Uterus (tissue), 4 donors: ENCODE data around the gene SPRY2. TPM values are rescaled to one million over a fixed set of nuclear protein-coding genes. Genes with fewer than 3 reads are reported as not detected.

Source experiments
- DNase-seq, 2 donors: peaks; one replicate each; pipeline ENCODE4 v3.0.0-alpha.2; 2019 to 2020
- H3K27ac ChIP-seq, 2 donors: fragments of 200-600 bp; sonication (generic); 1 replicate in 1 of 2; 2 replicates in 1 of 2; pipeline ENCODE4 v1.5.1; 2016 to 2018
- H3K27me3 ChIP-seq, 2 donors: fragments of 200-600 bp; sonication (generic); one replicate each; pipeline ENCODE4 v1.5.1; 2018 to 2019; ENCODE audit warnings: control low read depth in 1 of 2
- H3K36me3 ChIP-seq, 2 donors: fragments of 200-600 bp; sonication (generic); one replicate each; pipeline ENCODE4 v1.5.1; 2019; ENCODE audit warnings: control low read depth in 1 of 2
- H3K4me1 ChIP-seq, 2 donors: fragments of 200-600 bp; sonication (generic); one replicate each; pipeline ENCODE4 v1.5.1; 2018 to 2019; ENCODE audit warnings: control low read depth in 1 of 2
- H3K4me3 ChIP-seq, 2 donors: fragments of 200-600 bp; sonication (generic); 1 replicate in 1 of 2; 2 replicates in 1 of 2; pipeline ENCODE4 v1.5.1; 2018 to 2019; ENCODE audit warnings: mild to moderate bottlenecking in 1 of 2
- H3K9me3 ChIP-seq, 2 donors: fragments of 200-600 bp; sonication (generic); one replicate each; pipeline ENCODE4 v1.5.1; 2019; ENCODE audit warnings: control low read depth in 1 of 2
- POLR2A ChIP-seq, 2 donors: fragments of 450-650 bp; IDR thresholded peaks; one replicate each; pipeline ENCODE4 v1.6.1; 2016; ENCODE audit warnings: antibody characterized with exemption in 2 of 2, mild to moderate bottlenecking in 1 of 2, moderate library complexity in 1 of 2
- intact Hi-C: fragments of 100-400 bp; cut with DNase I; formaldehyde crosslinking; loops from one replicate; pipeline ENCODE4 v1.15.1; 2023; ENCODE audit warnings: low total_unique reads
- small RNA-seq: library from RNA; depleted of rRNA; stranded (forward); fragments of <200 nt; gene quantifications from one replicate; pipeline ENCODE3, GENCODE V24; 2016
- total RNA-seq, 4 donors: library from RNA; depleted of rRNA in 3 of 4; stranded (reverse); fragments of >200 nt in 3 of 4; gene quantifications; one replicate each; pipeline versions ENCODE4 v1.1.0 to v1.2.4, GENCODE V29; 2014 to 2023
- TF ChIP-seq, protein P1 (sequence below), 4 experiments: fragments of 200-600 bp in 2 of 4; fragments of 450-650 bp in 2 of 4; sonication (generic) in 2 of 4; IDR thresholded peaks; one replicate each; pipeline ENCODE4 v1.5.1; 2016 to 2019; ENCODE audit warnings: antibody characterized with exemption in 4 of 4, mild to moderate bottlenecking in 2 of 4, moderate library complexity in 1 of 4
- donor health status: DM: yes; HTN: yes; CAD: no.

The SPRY2 gene
- total RNA-seq, 4 donors from 2014 or later = 11.3 to 48.6 (median 45.6) TPM

DNA sequence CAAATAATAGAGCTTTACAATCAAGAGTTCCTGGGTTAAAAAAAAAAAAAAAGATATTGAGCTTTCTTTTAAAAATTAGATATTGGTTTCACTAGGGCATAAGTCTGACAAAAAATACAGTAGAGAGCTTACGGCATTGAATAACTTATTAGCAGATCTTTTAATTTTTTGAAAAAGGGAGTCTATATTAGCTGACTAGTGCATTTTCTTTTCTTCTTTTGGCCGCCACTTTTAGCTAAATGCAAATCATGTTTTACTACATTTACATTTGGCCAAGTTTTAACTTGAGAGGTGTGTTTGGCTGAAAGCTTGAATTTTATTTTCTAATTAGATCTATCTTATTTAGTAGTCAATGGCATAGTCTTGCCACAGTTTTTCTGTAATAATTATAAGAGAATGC, 43.4 kb downstream of the SPRY2 start:
- H3K4me1 ChIP-seq = no peaks in the 10 kb centered on the region
- intact Hi-C loops = no loop called here

DNA sequence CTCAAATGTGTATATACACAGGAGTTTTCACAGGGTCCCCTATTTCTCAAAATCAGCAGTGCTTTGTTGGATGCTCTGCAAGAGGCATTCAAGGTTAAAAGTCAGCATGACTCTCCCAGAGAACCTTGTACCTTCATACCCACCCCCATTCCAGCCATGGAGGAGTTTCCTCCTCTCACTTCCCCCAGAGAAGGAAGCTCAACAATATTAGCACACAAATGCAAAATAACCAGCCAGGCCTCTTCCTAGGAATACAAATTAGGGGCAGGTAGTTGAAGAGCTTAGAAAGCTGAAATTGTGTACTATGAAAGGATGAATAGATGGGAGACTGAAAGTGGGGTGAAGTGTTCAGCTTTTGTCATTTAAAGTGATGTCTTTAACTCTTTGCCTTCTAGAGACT, 43.8 kb downstream of the SPRY2 start:
- TF ChIP-seq POLR2A (IDR thresholded peaks at IDR 0.05) = no peak
- TF ChIP-seq, protein P1, sequence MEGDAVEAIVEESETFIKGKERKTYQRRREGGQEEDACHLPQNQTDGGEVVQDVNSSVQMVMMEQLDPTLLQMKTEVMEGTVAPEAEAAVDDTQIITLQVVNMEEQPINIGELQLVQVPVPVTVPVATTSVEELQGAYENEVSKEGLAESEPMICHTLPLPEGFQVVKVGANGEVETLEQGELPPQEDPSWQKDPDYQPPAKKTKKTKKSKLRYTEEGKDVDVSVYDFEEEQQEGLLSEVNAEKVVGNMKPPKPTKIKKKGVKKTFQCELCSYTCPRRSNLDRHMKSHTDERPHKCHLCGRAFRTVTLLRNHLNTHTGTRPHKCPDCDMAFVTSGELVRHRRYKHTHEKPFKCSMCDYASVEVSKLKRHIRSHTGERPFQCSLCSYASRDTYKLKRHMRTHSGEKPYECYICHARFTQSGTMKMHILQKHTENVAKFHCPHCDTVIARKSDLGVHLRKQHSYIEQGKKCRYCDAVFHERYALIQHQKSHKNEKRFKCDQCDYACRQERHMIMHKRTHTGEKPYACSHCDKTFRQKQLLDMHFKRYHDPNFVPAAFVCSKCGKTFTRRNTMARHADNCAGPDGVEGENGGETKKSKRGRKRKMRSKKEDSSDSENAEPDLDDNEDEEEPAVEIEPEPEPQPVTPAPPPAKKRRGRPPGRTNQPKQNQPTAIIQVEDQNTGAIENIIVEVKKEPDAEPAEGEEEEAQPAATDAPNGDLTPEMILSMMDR (IDR thresholded peaks at IDR 0.05) = no peak
- no peak overlapping the region for H3K27ac ChIP-seq
- no peaks in the 10 kb centered on the region for H3K27me3 ChIP-seq
- intact Hi-C loops = no loop called here
- no peak for DNase-seq
- no peak overlapping the region for H3K4me3 ChIP-seq
- H3K36me3 ChIP-seq = no peaks in the 10 kb centered on the region
- no peaks in the 10 kb centered on the region for H3K4me1 ChIP-seq
- no peaks in the 10 kb centered on the region for H3K9me3 ChIP-seq

More for the DNA sequence above, 43.4 kb downstream of the SPRY2 start:
- no peak overlapping the region for H3K27ac ChIP-seq
- H3K9me3 ChIP-seq = no peaks in the 10 kb centered on the region
- TF ChIP-seq, protein P1 (IDR thresholded peaks at IDR 0.05) = no peak
- no peak for TF ChIP-seq POLR2A (IDR thresholded peaks at IDR 0.05)
- H3K36me3 ChIP-seq = no peaks in the 10 kb centered on the region
- H3K4me3 ChIP-seq = no peak overlapping the region
- H3K27me3 ChIP-seq = no peaks in the 10 kb centered on the region
- no peak for DNase-seq

DNA sequence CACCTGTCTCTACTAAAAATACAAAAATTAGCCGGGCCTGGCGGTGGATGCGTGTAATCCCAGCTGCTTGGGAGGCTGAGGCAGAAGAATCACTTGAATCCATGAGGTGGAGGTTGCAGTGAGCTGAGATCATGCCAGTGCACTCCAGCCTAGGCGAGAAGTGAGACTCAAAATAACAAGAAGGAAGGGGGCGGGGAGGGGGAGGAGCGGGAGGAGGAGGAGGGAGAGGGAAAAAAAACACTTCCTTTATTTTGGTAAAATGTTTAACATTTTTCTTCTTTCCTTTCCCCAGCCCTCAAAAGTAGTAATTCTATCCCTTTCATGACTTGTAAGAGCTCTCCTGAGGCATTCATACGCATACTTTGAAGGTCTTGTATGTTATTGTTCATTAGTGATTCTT, 44.3 kb downstream of the SPRY2 start:
- no peak for DNase-seq
- TF ChIP-seq POLR2A (IDR thresholded peaks at IDR 0.05) = no peak
- TF ChIP-seq, protein P1 (IDR thresholded peaks at IDR 0.05) = no peak
- Histone ChIP-seq H3K27me3 (no peaks in the 10 kb centered on the region), H3K27ac (no peak overlapping the region), H3K36me3 (no peaks in the 10 kb centered on the region), H3K9me3 (no peaks in the 10 kb centered on the region), H3K4me1 (no peaks in the 10 kb centered on the region), H3K4me3 (no peak overlapping the region)
- intact Hi-C loops = no loop called here

DNA sequence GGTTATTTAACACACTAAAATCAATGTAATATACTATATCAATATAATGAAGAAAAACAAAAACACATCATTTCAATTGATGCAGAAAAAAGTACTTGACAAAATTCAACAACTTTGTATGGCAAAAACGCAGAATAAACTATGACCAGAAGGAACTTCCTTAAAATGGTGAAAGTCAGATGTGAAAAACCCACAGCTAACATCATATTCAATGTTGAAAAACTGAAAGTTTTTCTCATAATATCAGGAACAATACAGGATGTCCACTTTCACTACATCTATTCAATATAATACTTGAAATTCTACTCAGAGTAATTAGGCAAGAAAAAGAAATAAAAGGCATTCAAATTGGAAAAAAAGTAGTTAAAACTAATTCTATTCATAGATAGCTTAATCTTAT, 50.3 kb downstream of the SPRY2 start:
- Histone ChIP-seq H3K36me3 (no peaks in the 10 kb centered on the region), H3K27ac (no peak overlapping the region), H3K27me3 (no peaks in the 10 kb centered on the region), H3K4me1 (no peaks in the 10 kb centered on the region), H3K9me3 (peaks cover 0 to 4% of the 10 kb centered on the region in 2 donors), H3K4me3 (no peak overlapping the region)
- DNase-seq = no peak
- intact Hi-C loops = no loop called here
- TF ChIP-seq, protein P1 (IDR thresholded peaks at IDR 0.05) = no peak
- no peak for TF ChIP-seq POLR2A (IDR thresholded peaks at IDR 0.05)

Small RNA genes lying within 50 kb of the gene (small RNA-seq; reads per million reads assigned to genes)
- gene RNU6-61P = not detected
